Measurements from ENCODE around the gene ASPHD2. TPM values are rescaled to one million over a fixed set of nuclear protein-coding genes. Genes with fewer than 3 reads are reported as not detected.

The ASPHD2 gene
- total RNA-seq, 1 experiment from 2014 or later = 7.1 TPM

DNA sequence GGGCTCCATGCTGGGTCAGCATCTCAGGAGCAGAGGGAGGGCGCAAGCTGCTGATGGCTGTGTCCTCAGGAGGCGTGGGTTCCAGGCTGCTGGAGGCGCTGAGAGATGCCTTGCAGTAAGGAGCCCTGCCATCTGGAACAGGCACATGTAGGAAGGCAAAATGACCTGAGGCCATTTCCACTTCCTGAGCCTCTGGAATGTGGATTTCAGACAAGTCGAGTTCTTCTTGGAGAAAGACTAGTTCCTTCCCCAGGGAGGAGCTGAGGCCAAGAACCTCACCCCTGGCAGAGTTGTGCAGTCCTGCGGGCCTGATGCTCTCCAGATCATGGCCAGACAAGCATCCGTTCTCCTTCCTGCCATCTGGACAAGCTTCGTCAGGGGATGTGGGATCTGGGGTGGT lies 35.3 kb downstream of the ASPHD2 start:
- no peak overlapping the region for H3K23ac ChIP-seq (ENCODE audit: insufficient read length, low read depth, low read length)
- H3K4me3 Mint-ChIP-seq = no peak overlapping the region
- no CpG with 5 or more reads among the region's 7 CpGs for WGBS (ENCODE audit: extremely low coverage, insufficient read length, low lambda C conversion rate)
- no peak overlapping the region for H4K8ac ChIP-seq (replicated peaks; ENCODE audit: insufficient read length, low read depth, low read length)
- H3K4me1 Mint-ChIP-seq = peaks cover 5% of the 10 kb centered on the region in 2 experiments
- H2AFZ ChIP-seq (ENCODE audit: low read length) = no peak overlapping the region
- H3K56ac ChIP-seq (ENCODE audit: insufficient read length, low read depth, low read length) = no peak overlapping the region
- no peaks in the 10 kb centered on the region; the same call in 1 of the 2 replicates for H3K79me2 ChIP-seq (ENCODE audit: insufficient read depth, low read length)
- H3K14ac ChIP-seq (ENCODE audit: insufficient read depth, low read length) = no peak overlapping the region
- H4K91ac ChIP-seq (ENCODE audit: insufficient read length, low read depth, low read length) = no peak overlapping the region
- no peak overlapping the region for H2BK12ac ChIP-seq (ENCODE audit: insufficient read length, low read depth, low read length)
- no peak overlapping the region for H3T11ph ChIP-seq (ENCODE audit: low read length)
- peaks cover 30 to 68% (median 58%) of the 10 kb centered on the region in 3 experiments for H3K36me3 Mint-ChIP-seq (ENCODE audit: insufficient read depth in 1 of 3, low read depth in 3 of 3)
- no peak overlapping the region for H3K4me2 ChIP-seq (ENCODE audit: insufficient read depth, insufficient read length, low read length)
- no peak overlapping the region for H2BK5ac ChIP-seq (ENCODE audit: insufficient read length, low read length)
- no peaks in the 10 kb centered on the region for H3K9me3 Mint-ChIP-seq
- H3K27ac Mint-ChIP-seq = no peak overlapping the region
- H4K20me1 ChIP-seq (ENCODE audit: control insufficient read depth, insufficient read depth, insufficient read length) = no peaks in the 10 kb centered on the region
- no peak for DNase-seq
- H3K27ac ChIP-seq (ENCODE audit: insufficient read length, low read depth, low read length) = no peak overlapping the region
- no peak overlapping the region for H2AK5ac ChIP-seq (ENCODE audit: insufficient read length, low read length)
- H2BK15ac ChIP-seq (ENCODE audit: low read depth, low read length) = no peak overlapping the region
- H3K4me1 ChIP-seq (ENCODE audit: insufficient read depth, low read length) = no peaks in the 10 kb centered on the region
- H3K9ac ChIP-seq (ENCODE audit: extremely low read depth, insufficient read length, low read length) = no peak overlapping the region
- no peak overlapping the region for H3K18ac ChIP-seq (ENCODE audit: insufficient read length, low read depth, low read length)
- H3K79me1 ChIP-seq (ENCODE audit: insufficient read depth, low read depth, low read length, poor library complexity, severe bottlenecking) = no peaks in the 10 kb centered on the region
- no peak overlapping the region for H2BK20ac ChIP-seq (ENCODE audit: low read depth, low read length, poor library complexity, severe bottlenecking)
- no peaks in the 10 kb centered on the region for H3K27me3 ChIP-seq (ENCODE audit: insufficient read depth, low read length)
- no peaks in the 10 kb centered on the region for H3K27me3 Mint-ChIP-seq (ENCODE audit: low read depth)
- H3K23me2 ChIP-seq (ENCODE audit: insufficient read length, low read depth, low read length, poor library complexity, severe bottlenecking) = no peaks in the 10 kb centered on the region
- H2BK120ac ChIP-seq (ENCODE audit: low read depth, low read length, poor library complexity, severe bottlenecking) = no peak overlapping the region
- no peaks in the 10 kb centered on the region for H3K9me3 ChIP-seq (ENCODE audit: control insufficient read depth, low read depth, low read length)
- TF ChIP-seq CTCF (conservative IDR thresholded peaks at IDR 0.05) = no peak
- H4K5ac ChIP-seq (ENCODE audit: insufficient read length, low read depth, low read length) = no peak overlapping the region
- no peak overlapping the region for H3K4ac ChIP-seq (ENCODE audit: low read depth, low read length)
